SK-N-MC (cell line): Measurements from ENCODE around the gene LNX1.

Experiments used
- EZH2 ChIP-seq: fragments of 200-600 bp; sonication (generic); IDR thresholded peaks from one replicate; pipeline ENCODE4 v1.6.1; 2017; ENCODE audit warnings: antibody characterized with exemption
- POLR2AphosphoS5 ChIP-seq: IDR thresholded peaks from 2 replicates; pipeline ENCODE4 v1.6.1; 2012; ENCODE audit warnings: mild to moderate bottlenecking, low read depth, low read length, borderline replicate concordance

DNA sequence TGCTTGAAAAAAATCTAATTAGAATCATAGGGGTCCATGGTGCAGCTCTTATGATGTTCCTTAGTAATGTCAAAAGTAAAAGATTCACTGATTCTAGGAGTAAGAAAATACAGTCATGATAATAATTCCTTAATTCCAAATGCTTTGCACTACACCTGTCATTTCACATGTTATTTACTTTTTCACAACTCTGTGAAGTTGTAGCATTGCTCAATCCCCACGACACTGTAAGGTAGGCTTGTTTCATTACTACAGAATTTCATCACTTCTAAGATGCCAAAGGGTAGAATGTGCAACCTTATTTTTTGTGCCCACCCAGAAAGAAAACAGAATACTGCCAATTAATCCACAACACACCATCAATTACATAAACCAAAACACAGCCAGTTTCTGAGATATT is 46.1 kb upstream of the LNX1 start:
- TF ChIP-seq POLR2AphosphoS5 (no peak), EZH2 (no peak)
